ENCODE measurements around the gene SIX1.
A peak's percentile ranks its signal among the peaks of the same experiment; 100 is the strongest.

SIX1 gene

DNA sequence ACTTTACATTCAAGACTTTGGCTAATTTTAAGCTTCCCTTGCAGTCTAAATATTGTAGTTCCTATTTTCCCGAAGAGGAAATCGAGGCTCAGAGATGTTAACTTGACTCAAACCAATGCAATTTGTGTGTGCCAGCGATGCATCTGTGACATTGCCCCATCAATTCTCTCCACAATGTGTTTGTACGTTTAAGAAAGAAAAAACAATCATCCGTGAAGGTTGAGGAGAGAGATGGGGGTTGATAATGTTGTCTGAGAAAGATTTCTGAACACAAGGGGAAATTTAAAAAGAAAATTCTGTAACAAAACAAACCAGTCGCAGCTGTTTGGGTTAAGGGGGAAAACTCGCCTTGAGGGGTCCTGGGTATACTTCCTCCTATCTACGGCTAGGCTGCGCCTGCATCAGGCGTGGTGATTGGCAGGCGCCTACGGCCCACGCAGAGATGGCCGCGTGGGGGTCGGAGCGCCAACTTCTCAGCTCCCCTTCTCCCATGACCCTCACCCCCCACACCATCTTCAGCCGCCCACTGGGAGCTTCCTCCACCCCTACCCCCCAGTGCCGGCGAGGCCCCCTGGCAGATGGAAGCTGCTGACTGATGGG, 12.3 kb downstream of the SIX1 start:
- POLR2A ChIA-PET: interaction anchor here (0.8 to 3.2 kb wide), 5 partner anchors 12 to 86 kb away, joined by 3 to 21 read pairs (median 4); partner anchors contain the start of gene SIX1
- no peak for TF ChIP-seq ZNF384 (IDR thresholded peaks at IDR 0.05)
- DNase-seq (ENCODE audit: extremely low spot score): no peak
- CTCF ChIA-PET: interaction anchor here (1.3 kb wide), 1 partner anchor 12 kb away, joined by 4 read pairs; no protein-coding TSS in a partner anchor

DNA sequence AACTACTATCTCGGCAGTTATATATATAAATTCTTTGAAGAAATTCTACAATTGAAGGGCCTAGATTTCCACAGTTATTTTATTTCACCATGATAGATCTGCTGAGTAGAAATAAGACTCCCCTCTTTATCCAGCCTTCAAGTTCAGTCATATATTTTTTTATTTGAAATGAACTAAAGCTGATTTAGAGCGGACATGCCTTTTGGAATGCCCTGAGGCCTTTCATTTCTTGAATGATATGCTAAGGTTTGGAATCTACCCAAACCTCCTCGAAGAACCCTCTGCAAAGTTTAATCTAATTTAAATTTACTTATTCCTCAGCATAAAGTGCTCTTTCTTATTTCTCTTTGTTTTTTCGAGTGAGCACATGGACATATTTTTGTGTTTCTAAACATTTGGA, 15.1 kb downstream of the SIX1 start:
- no peak for DNase-seq (ENCODE audit: extremely low spot score)
- POLR2A ChIA-PET: no interaction called here
- CTCF ChIA-PET: interaction anchor here (0.6 kb wide), 1 partner anchor 13 kb away, joined by 3 read pairs; no protein-coding TSS in a partner anchor
- TF ChIP-seq SP1 (IDR thresholded peaks at IDR 0.05) (no peak), ARNT (IDR thresholded peaks at IDR 0.05) (no peak), ZNF384 (IDR thresholded peaks at IDR 0.05) (no peak), ELF4 (IDR thresholded peaks at IDR 0.05) (no peak), FOXK2 (IDR thresholded peaks at IDR 0.05) (no peak), FOXM1 (IDR thresholded peaks at IDR 0.05; ENCODE audit: borderline replicate concordance) (no peak), LEF1 (IDR thresholded peaks at IDR 0.05; ENCODE audit: borderline replicate concordance) (no peak), TARDBP (IDR thresholded peaks at IDR 0.05) (no peak), HDGF (IDR thresholded peaks at IDR 0.05; ENCODE audit: borderline replicate concordance) (no peak), BHLHE40 (IDR thresholded peaks at IDR 0.05; ENCODE audit: borderline replicate concordance) (no peak), NFRKB (IDR thresholded peaks at IDR 0.05) (no peak), L3MBTL2 (conservative IDR thresholded peaks at IDR 0.05) (no peak), SUZ12 (IDR thresholded peaks at IDR 0.05) (no peak)
- TF ChIP-seq, protein P1, sequence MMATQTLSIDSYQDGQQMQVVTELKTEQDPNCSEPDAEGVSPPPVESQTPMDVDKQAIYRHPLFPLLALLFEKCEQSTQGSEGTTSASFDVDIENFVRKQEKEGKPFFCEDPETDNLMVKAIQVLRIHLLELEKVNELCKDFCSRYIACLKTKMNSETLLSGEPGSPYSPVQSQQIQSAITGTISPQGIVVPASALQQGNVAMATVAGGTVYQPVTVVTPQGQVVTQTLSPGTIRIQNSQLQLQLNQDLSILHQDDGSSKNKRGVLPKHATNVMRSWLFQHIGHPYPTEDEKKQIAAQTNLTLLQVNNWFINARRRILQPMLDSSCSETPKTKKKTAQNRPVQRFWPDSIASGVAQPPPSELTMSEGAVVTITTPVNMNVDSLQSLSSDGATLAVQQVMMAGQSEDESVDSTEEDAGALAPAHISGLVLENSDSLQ (IDR thresholded peaks at IDR 0.05): no peak

DNA sequence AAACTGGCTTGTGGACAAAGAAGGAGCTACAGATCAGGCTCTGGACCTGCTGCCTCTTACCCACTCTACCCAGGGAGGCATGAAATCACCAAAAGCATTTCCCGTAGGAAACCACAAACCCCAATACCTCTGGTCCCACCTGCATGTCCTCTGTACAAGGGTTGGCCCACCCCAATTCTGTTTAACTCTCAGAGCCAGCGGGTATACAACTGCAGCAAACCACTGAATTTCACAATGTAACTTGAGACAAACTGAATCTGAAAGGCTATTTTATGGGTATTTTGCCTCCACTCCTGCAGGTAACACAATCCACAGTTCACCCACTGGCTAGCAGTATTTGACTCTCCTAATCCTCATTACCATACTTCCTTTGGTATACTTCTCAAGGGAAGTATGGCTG, 16.5 kb downstream of the SIX1 start:
- no peak for DNase-seq (ENCODE audit: extremely low spot score)
- CTCF ChIA-PET: interaction anchor here (0.5 to 0.9 kb wide), 3 partner anchors 16 to 486 kb away, joined by 3 to 4 read pairs (median 3); no protein-coding TSS in a partner anchor
- POLR2A ChIA-PET: interaction anchor here (1.4 to 1.7 kb wide), 3 partner anchors 17 to 348 kb away, joined by 3 to 8 read pairs (median 4); partner anchors contain the start of genes SIX1, SLC38A6 and TRMT5
- TF ChIP-seq BHLHE40 (IDR thresholded peaks at IDR 0.05; ENCODE audit: borderline replicate concordance) (no peak), FOXA1 (IDR thresholded peaks at IDR 0.05) (no peak), ELF4 (IDR thresholded peaks at IDR 0.05) (no peak), CTBP1 (IDR thresholded peaks at IDR 0.05; ENCODE audit: borderline replicate concordance) (no peak), ARNT (IDR thresholded peaks at IDR 0.05) (no peak), LEF1 (IDR thresholded peaks at IDR 0.05; ENCODE audit: borderline replicate concordance) (no peak), FOXM1 (IDR thresholded peaks at IDR 0.05; ENCODE audit: borderline replicate concordance) (no peak), SUZ12 (IDR thresholded peaks at IDR 0.05) (no peak), HDGF (IDR thresholded peaks at IDR 0.05; ENCODE audit: borderline replicate concordance) (no peak), TARDBP (IDR thresholded peaks at IDR 0.05) (no peak), SP1 (IDR thresholded peaks at IDR 0.05) (no peak), FOXK2 (IDR thresholded peaks at IDR 0.05) (no peak), ZNF384 (IDR thresholded peaks at IDR 0.05) (no peak), L3MBTL2 (conservative IDR thresholded peaks at IDR 0.05) (no peak), NFRKB (IDR thresholded peaks at IDR 0.05) (no peak)
- TF ChIP-seq, protein P1 (IDR thresholded peaks at IDR 0.05): no peak

DNA sequence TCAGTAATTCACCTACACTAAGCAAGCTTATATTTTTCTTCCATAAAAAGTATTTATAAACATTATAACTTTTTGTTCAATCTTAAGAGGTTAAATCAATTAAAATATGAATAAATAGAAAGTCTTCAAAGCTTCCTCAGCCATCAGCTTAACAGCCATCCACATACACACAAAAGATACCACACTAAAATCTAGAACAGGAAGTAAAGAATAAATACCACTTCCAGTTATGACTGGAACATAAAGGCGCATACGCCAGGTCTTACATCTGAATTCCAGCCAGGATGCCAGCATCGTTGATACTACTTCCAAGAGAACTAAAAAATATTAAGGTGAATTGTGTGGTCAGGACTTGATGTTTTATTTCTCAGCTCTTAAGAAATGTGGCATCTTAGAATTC, 17.0 kb downstream of the SIX1 start:
- CTCF ChIA-PET: interaction anchor here (0.5 kb wide), 1 partner anchor 152 kb away, joined by 3 read pairs; no protein-coding TSS in a partner anchor
- POLR2A ChIA-PET: interaction anchor here (1.4 to 1.7 kb wide), 3 partner anchors 17 to 349 kb away, joined by 3 to 8 read pairs (median 4); partner anchors contain the start of genes SIX1, SLC38A6 and TRMT5
- TF ChIP-seq, protein P1 (IDR thresholded peaks at IDR 0.05): no peak
- no peak for TF ChIP-seq BHLHE40 (IDR thresholded peaks at IDR 0.05; ENCODE audit: borderline replicate concordance)
- no peak for TF ChIP-seq TARDBP (IDR thresholded peaks at IDR 0.05)
- TF ChIP-seq LEF1 (IDR thresholded peaks at IDR 0.05; ENCODE audit: borderline replicate concordance): no peak
- no peak for TF ChIP-seq HDGF (IDR thresholded peaks at IDR 0.05; ENCODE audit: borderline replicate concordance)
- no peak for TF ChIP-seq FOXM1 (IDR thresholded peaks at IDR 0.05; ENCODE audit: borderline replicate concordance)
- TF ChIP-seq ARNT (IDR thresholded peaks at IDR 0.05): no peak
- no peak for TF ChIP-seq NFRKB (IDR thresholded peaks at IDR 0.05)
- TF ChIP-seq CTBP1 (IDR thresholded peaks at IDR 0.05; ENCODE audit: borderline replicate concordance): no peak
- no peak for TF ChIP-seq L3MBTL2 (conservative IDR thresholded peaks at IDR 0.05)
- no peak for TF ChIP-seq ELF4 (IDR thresholded peaks at IDR 0.05)
- TF ChIP-seq ZNF384 (IDR thresholded peaks at IDR 0.05): no peak
- no peak for TF ChIP-seq SP1 (IDR thresholded peaks at IDR 0.05)
- TF ChIP-seq FOXA1 (IDR thresholded peaks at IDR 0.05): no peak
- no peak for TF ChIP-seq FOXK2 (IDR thresholded peaks at IDR 0.05)
- TF ChIP-seq SUZ12 (IDR thresholded peaks at IDR 0.05): no peak
- DNase-seq (ENCODE audit: extremely low spot score): no peak

DNA sequence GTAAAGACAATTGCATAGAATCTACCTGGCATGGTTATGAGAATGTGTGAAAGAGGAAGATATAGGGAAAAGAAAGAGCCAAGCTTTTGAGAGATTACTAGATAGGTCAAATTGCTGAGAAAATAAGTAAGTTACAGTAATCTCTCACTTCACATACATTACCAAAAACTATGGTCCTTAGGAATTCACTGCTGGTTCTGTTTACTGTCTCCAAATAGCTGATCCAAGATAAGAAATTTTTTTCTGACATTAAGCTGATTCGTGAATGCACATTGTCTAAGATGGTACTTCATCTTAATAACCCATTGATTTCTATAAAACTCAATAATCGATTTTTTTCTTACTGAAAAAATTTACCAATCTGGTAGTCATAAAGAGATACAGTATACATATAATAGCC, 17.4 kb downstream of the SIX1 start:
- TF ChIP-seq FOXK2 (IDR thresholded peaks at IDR 0.05) (no peak), SP1 (IDR thresholded peaks at IDR 0.05) (no peak), HDGF (IDR thresholded peaks at IDR 0.05; ENCODE audit: borderline replicate concordance) (no peak), FOXM1 (IDR thresholded peaks at IDR 0.05; ENCODE audit: borderline replicate concordance) (no peak), SUZ12 (IDR thresholded peaks at IDR 0.05) (no peak)
- ChIA-PET POLR2A (interaction anchor here (1.4 to 1.7 kb wide), 3 partner anchors 18 to 349 kb away, joined by 3 to 8 read pairs (median 4); partner anchors contain the start of genes SIX1, SLC38A6 and TRMT5), CTCF (no interaction called here)
- DNase-seq (ENCODE audit: extremely low spot score): no peak

DNA sequence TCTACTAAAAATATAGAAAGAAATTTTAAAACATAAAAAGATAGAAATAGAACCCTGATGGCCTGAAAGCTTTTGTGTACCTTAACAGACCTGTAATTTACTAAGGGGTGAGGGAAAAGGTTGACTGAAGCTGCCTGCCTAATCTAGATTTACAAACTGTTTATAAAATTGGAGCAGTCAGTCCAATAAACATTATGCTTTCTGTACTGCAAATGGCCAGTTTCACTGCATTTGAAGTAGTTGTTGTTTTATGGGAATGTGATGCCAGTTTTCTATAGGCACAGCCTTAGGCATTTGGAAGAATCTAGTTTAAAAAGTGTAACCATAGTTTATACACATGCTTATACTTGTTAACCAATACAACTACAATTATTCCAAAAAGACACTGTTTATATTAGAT, 19.1 kb downstream of the SIX1 start:
- ChIA-PET CTCF (no interaction called here), POLR2A (interaction anchor here (0.7 kb wide), 1 partner anchor 18 kb away, joined by 3 read pairs; no protein-coding TSS in a partner anchor)
- DNase-seq (ENCODE audit: extremely low spot score): no peak
- TF ChIP-seq SUZ12 (IDR thresholded peaks at IDR 0.05) (no peak), L3MBTL2 (conservative IDR thresholded peaks at IDR 0.05) (no peak), FOXM1 (IDR thresholded peaks at IDR 0.05; ENCODE audit: borderline replicate concordance) (no peak), LEF1 (IDR thresholded peaks at IDR 0.05; ENCODE audit: borderline replicate concordance) (no peak), ARNT (IDR thresholded peaks at IDR 0.05) (no peak), TARDBP (IDR thresholded peaks at IDR 0.05) (no peak)
- TF ChIP-seq, protein P1 (IDR thresholded peaks at IDR 0.05): peak; percentile 53; the same call in 1 of the 2 replicates
